Activated CD8-positive, alpha-beta memory T cell treated with anti-CD3 and anti-CD28 coated beads, Interleukin-2, amount 10 ng/mL, durations not matched to agents 7 days and 5 days (primary cell): ENCODE measurements around the gene ATF7IP. TPM values are rescaled to one million over a fixed set of nuclear protein-coding genes. Genes with fewer than 3 reads are reported as not detected.
A peak's percentile ranks its signal among the peaks of the same experiment; 100 is the strongest.
"Not testable (repeated sequence)": the region's sequence is repeated elsewhere in the genome, so short reads cannot be mapped to it uniquely, and the experiment has no call there.

ENCODE experiments used
- ATAC-seq: fragments of 150-1000 bp; cut with Tn5 transposase; one replicate; pipeline ENCODE4 v1.10.0; 2021; ENCODE audit warnings: moderate library complexity
- CTCF ChIA-PET: fragments of 350-600 bp; sonication (Branson Sonifier 250); formaldehyde crosslinking; loops from one replicate; lab custom pipeline; 2021; ENCODE audit warnings: antibody characterized with exemption; lab: Charles Lee
- DNase-seq: peaks from one replicate; pipeline ENCODE4 v3.0.0-alpha.2; 2020
- H3K27ac Mint-ChIP-seq: one replicate; pipeline ENCODE4 v1.8.0; 2021; ENCODE audit warnings: mild to moderate bottlenecking, mixed read lengths
- H3K27me3 Mint-ChIP-seq: one replicate; pipeline ENCODE4 v1.8.0; 2021; ENCODE audit warnings: mixed read lengths
- H3K36me3 Mint-ChIP-seq: one replicate; pipeline ENCODE4 v1.8.0; 2021; ENCODE audit warnings: mild to moderate bottlenecking, mixed read lengths
- H3K4me1 Mint-ChIP-seq: one replicate; pipeline ENCODE4 v1.8.0; 2021; ENCODE audit warnings: mixed read lengths
- H3K4me3 Mint-ChIP-seq: one replicate; pipeline ENCODE4 v1.8.0; 2021; ENCODE audit warnings: mild to moderate bottlenecking, moderate library complexity, mixed read lengths
- H3K9me3 Mint-ChIP-seq: one replicate; pipeline ENCODE4 v1.8.0; 2022; ENCODE audit warnings: low read depth, mixed read lengths
- total RNA-seq, 2 experiments: library from RNA; stranded (reverse); gene quantifications; one replicate each; pipeline ENCODE4 v1.2.3, GENCODE V29; 2021

ATF7IP gene
- total RNA-seq, 2 experiments from 2014 or later, result 115 to 144 TPM

DNA sequence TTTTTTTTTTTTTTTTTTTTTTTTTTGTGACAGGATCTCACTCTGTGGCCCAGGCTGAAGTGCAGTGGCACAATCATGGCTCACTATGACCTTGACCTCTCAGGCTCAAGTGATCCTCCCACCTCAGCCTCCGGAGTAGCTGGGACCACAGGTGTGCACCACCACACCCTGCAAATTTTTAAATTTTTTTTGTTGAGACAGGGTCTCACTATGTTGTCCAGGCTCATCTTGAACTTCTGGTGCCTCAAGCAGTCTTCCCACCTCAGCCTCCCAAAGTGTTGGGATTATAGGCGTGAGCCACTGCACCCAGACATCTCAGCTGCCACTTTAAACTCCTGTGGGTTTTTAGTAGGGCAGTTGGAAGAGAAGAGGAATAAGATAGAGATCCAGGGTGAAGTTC, 39.9 kb downstream of the ATF7IP start:
- not testable (repeated sequence) for H3K9me3 Mint-ChIP-seq, ATAC-seq, H3K4me3 Mint-ChIP-seq, H3K27me3 Mint-ChIP-seq, DNase-seq
- CTCF ChIA-PET, result interaction anchor here (2.1 kb wide), 1 partner anchor 167 kb away, joined by 4 read pairs; no protein-coding TSS in a partner anchor
- Mint-ChIP-seq H3K4me1 (peaks cover 74% of the 10 kb centered on the region), H3K36me3 (peaks cover 54% of the 10 kb centered on the region), H3K27ac (peak overlapping the region; percentile 90)

DNA sequence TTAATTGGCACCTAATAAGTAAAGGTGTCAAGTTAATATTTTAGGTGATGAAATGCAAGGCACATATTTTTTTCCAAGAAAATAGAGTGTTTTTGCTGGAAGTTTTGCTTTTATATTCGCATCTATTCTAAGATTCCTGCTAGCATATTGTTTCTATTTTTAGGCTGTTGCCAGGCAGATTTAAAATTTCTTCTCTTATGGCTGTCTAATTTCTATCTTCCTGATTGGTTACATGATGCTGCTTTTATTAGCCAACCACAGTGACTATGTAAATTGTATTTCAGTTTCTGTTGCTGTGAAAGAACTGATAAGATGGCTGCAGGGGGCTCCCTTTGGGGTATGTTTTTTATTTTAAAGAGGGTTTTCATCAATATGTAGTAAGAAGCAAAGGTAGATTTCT, 42.7 kb downstream of the ATF7IP start:
- peaks cover 47% of the 10 kb centered on the region for H3K36me3 Mint-ChIP-seq
- CTCF ChIA-PET, result interaction anchor here (0.7 to 1.3 kb wide), 2 partner anchors 13 to 35 kb away, joined by 3 read pairs; no protein-coding TSS in a partner anchor

DNA sequence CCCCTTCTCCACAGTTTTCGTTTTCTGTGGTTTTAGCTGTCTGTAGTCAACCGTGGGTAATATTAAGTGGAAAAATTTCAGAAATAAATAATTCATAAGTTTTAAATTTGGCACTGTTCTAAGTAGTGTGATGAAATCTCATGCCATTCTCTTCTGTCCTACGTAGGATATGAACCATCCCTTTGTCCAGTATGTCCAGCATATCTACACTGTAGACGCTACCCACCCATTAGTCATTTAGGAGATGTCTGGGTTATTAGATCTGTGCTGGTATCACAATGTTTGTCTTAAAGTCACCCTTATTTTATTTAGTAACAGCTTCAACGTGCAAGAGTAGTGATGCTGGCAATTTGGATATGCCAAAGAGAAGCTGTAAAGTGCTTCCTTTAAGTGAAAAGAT, 44.7 kb downstream of the ATF7IP start:
- Mint-ChIP-seq H3K4me1 (peaks cover 72% of the 10 kb centered on the region), H3K27me3 (no peaks in the 10 kb centered on the region), H3K4me3 (peak overlapping the region; percentile 45), H3K27ac (peak overlapping the region; percentile 54), H3K9me3 (no peaks in the 10 kb centered on the region), H3K36me3 (peaks cover 51% of the 10 kb centered on the region)
- no peak for DNase-seq
- no peak for ATAC-seq
- CTCF ChIA-PET, result no interaction called here

More for the DNA sequence above, 42.7 kb downstream of the ATF7IP start:
- Mint-ChIP-seq H3K27ac (peak overlapping the region; percentile 67), H3K27me3 (no peaks in the 10 kb centered on the region), H3K9me3 (no peaks in the 10 kb centered on the region), H3K4me3 (peak overlapping the region; percentile 58), H3K4me1 (peaks cover 75% of the 10 kb centered on the region)
- ATAC-seq (peak; percentile 51), DNase-seq (no peak)

DNA sequence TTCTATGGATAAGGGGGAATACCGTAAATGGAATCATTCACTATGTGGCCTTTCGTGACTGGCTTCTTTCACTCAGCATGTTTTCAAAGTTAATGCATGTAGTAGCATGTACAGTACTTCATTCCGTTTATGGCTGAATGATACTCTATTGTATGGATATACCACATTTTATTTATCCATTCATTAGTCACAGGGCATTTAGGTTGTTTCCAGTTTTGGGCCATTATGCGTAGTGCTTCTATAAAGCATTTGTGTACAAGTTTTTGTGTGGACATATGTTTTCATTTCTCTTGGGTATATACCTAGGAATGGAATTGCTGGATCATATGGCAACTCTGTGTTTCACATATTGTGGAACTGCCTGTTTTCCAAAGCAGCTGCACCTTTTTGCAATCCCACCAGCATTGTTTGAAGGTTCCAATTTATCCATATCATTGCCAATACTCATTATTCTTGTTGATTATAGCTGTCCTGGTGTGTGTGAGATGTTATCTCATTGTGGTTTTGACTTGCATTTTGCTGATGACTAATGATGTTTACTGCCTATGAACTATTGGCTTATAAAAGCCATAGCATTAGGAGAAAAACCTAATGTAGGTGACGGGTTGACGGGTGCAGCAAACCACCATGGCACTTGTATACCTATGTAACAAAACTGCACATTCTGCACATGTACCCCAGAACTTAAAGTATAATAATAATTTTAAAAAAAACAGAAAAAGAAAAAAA, 45.5 kb downstream of the ATF7IP start:
- H3K4me1 Mint-ChIP-seq, result peaks cover 68% of the 10 kb centered on the region
- DNase-seq (peak; percentile 80), ATAC-seq (peak; percentile 80)
- CTCF ChIA-PET, result interaction anchor here (0.6 to 2.3 kb wide), 5 partner anchors 9 to 45 kb away, joined by 3 to 8 read pairs (median 6); partner anchors contain the start of gene ATF7IP
- H3K4me3 Mint-ChIP-seq, result peak overlapping the region; percentile 40
- H3K27me3 Mint-ChIP-seq, result no peaks in the 10 kb centered on the region
- peak overlapping the region; percentile 74 for H3K27ac Mint-ChIP-seq
- H3K36me3 Mint-ChIP-seq, result peaks cover 45% of the 10 kb centered on the region
- H3K9me3 Mint-ChIP-seq, result no peaks in the 10 kb centered on the region

DNA sequence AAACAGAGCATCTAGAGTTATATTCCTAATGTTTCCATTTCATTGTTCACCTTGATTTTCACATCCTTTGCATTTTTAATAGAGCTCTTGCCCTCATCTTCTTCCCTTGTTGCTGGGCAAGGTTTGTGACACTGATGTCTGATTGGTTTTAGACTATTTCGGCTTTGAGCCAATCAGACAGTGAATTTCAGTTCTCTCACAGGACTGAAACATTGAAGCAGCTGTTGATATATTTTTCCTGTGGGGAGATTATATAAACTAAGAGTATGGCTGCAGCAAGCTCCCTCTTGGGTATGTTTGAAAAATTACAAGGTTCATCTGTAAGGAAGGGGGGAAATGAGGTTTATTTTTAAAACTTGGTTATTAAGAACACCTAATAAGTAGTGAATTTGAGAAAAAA, 51.2 kb downstream of the ATF7IP start:
- Mint-ChIP-seq H3K36me3 (peaks cover 39% of the 10 kb centered on the region), H3K27me3 (no peaks in the 10 kb centered on the region), H3K4me1 (peaks cover 58% of the 10 kb centered on the region), H3K9me3 (peaks cover 9% of the 10 kb centered on the region), H3K4me3 (peak overlapping the region; percentile 29), H3K27ac (peak overlapping the region; percentile 75)
- peak; percentile 67 for DNase-seq
- CTCF ChIA-PET, result interaction anchor here (0.5 to 2.6 kb wide), 9 partner anchors 10 to 178 kb away, joined by 3 to 17 read pairs (median 4); partner anchors contain the start of gene ATF7IP
- ATAC-seq, result peak; percentile 82

DNA sequence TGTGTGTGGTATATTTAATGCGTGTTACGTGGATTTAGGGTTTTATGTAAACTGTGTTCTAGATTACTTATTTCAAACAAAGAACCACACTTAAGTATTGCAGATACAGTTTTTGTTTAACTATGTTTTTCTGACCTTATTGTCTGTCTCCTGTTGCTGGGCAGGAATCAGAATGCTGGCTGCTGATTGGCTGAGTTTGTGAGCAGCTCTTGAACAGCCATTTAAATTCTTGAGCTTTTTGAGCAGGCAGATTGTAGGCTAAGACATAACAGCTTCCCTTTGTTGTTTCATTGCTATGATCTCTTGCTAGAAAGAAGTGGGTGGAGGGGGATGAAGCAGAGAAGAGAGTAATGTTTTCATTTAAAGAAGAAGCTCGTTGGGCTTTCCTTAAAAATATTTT, 52.2 kb downstream of the ATF7IP start:
- H3K4me1 Mint-ChIP-seq, result peaks cover 57% of the 10 kb centered on the region
- peak; percentile 62 for ATAC-seq

DNA sequence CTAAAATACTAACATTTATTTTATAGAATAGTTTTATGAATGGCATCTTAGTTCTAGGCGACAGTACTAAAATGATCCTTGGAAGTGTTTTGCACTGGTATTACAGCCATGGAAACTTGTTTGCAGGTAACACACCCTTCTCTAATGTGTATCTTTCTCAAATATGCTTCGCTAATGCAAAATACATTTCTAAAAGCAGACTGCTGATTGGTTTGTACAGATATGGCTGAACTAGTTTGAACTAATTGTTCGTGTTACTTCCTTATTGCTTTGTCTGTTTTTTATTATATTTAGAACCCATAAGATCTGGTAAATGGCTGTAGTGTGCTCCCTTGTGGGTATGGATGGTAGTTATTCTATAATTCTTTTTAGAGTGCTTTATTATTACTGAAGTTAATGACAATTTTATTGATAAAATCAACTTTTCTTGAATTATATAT, 53.0 kb downstream of the ATF7IP start:
- H3K4me3 Mint-ChIP-seq, result peak overlapping the region; percentile 32
- H3K9me3 Mint-ChIP-seq, result peaks cover 16% of the 10 kb centered on the region
- H3K27me3 Mint-ChIP-seq, result no peaks in the 10 kb centered on the region
- DNase-seq, result no peak
- peak overlapping the region; percentile 70 for H3K27ac Mint-ChIP-seq
- ATAC-seq, result peak; percentile 56
- peaks cover 56% of the 10 kb centered on the region for H3K4me1 Mint-ChIP-seq
- peaks cover 50% of the 10 kb centered on the region for H3K36me3 Mint-ChIP-seq
- CTCF ChIA-PET, result interaction anchor here (0.8 to 2.6 kb wide), 8 partner anchors 16 to 180 kb away, joined by 3 to 17 read pairs (median 6); no protein-coding TSS in a partner anchor

More for the DNA sequence above, 52.2 kb downstream of the ATF7IP start:
- CTCF ChIA-PET, result interaction anchor here (0.7 to 2.6 kb wide), 12 partner anchors 11 to 179 kb away, joined by 3 to 17 read pairs (median 5); partner anchors contain the start of gene ATF7IP
- Mint-ChIP-seq H3K4me3 (peak overlapping the region; percentile 69), H3K27ac (peak overlapping the region; percentile 93), H3K27me3 (no peaks in the 10 kb centered on the region), H3K36me3 (peaks cover 48% of the 10 kb centered on the region), H3K9me3 (peaks cover 13% of the 10 kb centered on the region)
- peak; percentile 92 for DNase-seq

DNA sequence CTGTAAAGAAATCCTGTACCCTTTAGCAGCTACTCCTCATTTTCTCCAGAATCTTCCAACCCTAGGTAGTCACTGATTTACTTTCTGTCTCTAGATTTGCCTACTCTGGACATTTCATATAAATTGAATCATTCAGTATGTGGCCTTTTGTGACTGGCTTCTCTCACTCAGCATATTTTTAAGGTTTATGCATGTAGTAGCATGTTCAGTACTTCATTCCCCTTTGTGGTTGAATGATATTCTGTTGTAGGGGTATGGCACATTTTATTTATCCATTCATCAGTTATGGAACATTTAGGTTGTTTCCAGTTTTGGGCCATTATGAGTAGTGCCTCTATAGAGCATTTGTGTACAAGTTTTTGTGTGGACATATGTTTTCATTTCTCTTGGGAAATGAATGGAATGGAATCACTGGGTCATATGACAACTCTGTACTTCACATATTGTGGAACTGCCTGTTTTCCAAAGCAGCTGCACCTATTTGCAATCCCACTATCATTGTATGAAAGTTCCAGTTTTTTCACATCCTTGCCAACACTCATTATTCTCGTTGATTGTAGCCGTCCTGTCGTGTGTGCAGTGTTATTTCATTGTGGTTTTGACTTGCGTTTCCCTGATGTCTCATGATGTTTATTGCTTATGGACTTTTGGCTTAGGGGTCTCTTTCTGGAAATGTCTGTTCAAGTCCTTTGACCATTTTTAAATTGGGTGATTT, 57.2 kb downstream of the ATF7IP start:
- H3K36me3 Mint-ChIP-seq, result peaks cover 76% of the 10 kb centered on the region
- H3K27me3 Mint-ChIP-seq, result no peaks in the 10 kb centered on the region
- peaks cover 42% of the 10 kb centered on the region for H3K4me1 Mint-ChIP-seq
- H3K9me3 Mint-ChIP-seq, result peaks cover 28% of the 10 kb centered on the region
- DNase-seq (no peak), ATAC-seq (no peak)
- CTCF ChIA-PET, result interaction anchor here (1.2 to 1.7 kb wide), 3 partner anchors 22 to 185 kb away, joined by 3 to 7 read pairs (median 4); no protein-coding TSS in a partner anchor
- no peak overlapping the region for H3K4me3 Mint-ChIP-seq
- no peak overlapping the region for H3K27ac Mint-ChIP-seq

DNA sequence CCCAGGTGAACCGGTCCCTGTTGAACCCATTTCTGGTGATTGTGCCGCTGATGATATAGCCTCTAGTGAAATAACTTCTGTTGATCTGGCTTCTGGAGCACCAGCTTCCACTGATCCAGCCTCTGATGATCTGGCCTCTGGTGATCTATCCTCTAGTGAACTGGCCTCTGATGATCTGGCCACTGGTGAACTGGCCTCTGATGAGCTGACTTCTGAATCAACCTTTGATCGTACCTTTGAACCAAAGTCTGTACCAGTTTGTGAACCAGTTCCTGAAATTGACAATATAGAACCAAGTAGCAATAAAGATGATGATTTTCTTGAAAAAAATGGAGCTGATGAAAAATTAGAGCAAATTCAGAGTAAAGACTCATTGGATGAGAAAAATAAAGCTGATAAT, 59.1 kb downstream of the ATF7IP start:
- ATAC-seq (no peak), DNase-seq (no peak)
- peaks cover 88% of the 10 kb centered on the region for H3K36me3 Mint-ChIP-seq
- H3K4me1 Mint-ChIP-seq, result peaks cover 48% of the 10 kb centered on the region
- CTCF ChIA-PET, result interaction anchor here (0.8 kb wide), 1 partner anchor 30 kb away, joined by 4 read pairs; no protein-coding TSS in a partner anchor
- peaks cover 28% of the 10 kb centered on the region for H3K9me3 Mint-ChIP-seq
- H3K27me3 Mint-ChIP-seq, result no peaks in the 10 kb centered on the region
- H3K4me3 Mint-ChIP-seq, result no peak overlapping the region
- H3K27ac Mint-ChIP-seq, result no peak overlapping the region

DNA sequence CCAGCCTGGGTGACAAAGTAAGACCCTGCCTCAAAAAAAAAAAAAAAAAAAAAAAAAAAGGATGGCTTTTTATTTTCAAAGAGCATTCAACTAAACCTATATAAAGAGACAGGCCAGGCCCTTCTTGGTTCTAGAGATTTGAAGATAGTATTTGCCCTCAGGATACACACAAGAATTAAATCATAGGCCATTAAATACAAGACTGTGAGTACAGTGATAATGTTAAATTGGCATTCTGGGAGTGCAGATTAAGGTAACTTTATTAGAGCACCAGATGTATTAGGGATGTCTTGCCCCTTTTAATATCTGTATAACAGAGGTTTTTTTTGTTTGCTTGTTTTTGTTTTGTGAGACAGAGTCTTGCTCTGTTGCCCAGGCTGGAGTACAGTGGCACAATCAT, 61.3 kb downstream of the ATF7IP start:
- Mint-ChIP-seq H3K9me3 (peaks cover 25% of the 10 kb centered on the region), H3K4me3 (no peak overlapping the region), H3K4me1 (peaks cover 45% of the 10 kb centered on the region), H3K27ac (no peak overlapping the region), H3K27me3 (no peaks in the 10 kb centered on the region), H3K36me3 (peaks cover 85% of the 10 kb centered on the region)
- no peak for DNase-seq
- CTCF ChIA-PET, result no interaction called here
- no peak for ATAC-seq

DNA sequence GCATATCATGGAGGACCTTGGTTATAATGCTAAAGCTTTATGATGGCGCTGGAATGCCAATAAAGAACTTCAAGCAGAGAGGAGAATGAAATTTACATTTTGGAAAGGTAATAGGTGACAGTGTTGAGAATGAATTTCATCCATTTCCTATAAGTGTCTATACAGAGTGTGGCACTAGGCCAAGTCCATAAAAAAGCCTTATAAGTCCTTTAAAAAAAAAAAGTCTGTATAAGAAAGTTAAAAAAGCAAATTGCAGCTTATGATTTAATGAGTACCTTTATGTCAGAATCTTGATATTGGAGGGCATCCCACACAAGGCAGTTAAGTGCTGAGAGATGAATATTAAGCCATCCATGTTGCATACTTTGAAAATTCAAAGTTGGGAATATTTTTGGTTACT, 62.4 kb downstream of the ATF7IP start:
- no peaks in the 10 kb centered on the region for H3K27me3 Mint-ChIP-seq
- CTCF ChIA-PET, result no interaction called here
- peaks cover 22% of the 10 kb centered on the region for H3K9me3 Mint-ChIP-seq
- no peak overlapping the region for H3K4me3 Mint-ChIP-seq
- H3K36me3 Mint-ChIP-seq, result peaks cover 80% of the 10 kb centered on the region
- ATAC-seq (no peak), DNase-seq (no peak)
- peaks cover 43% of the 10 kb centered on the region for H3K4me1 Mint-ChIP-seq
- no peak overlapping the region for H3K27ac Mint-ChIP-seq

DNA sequence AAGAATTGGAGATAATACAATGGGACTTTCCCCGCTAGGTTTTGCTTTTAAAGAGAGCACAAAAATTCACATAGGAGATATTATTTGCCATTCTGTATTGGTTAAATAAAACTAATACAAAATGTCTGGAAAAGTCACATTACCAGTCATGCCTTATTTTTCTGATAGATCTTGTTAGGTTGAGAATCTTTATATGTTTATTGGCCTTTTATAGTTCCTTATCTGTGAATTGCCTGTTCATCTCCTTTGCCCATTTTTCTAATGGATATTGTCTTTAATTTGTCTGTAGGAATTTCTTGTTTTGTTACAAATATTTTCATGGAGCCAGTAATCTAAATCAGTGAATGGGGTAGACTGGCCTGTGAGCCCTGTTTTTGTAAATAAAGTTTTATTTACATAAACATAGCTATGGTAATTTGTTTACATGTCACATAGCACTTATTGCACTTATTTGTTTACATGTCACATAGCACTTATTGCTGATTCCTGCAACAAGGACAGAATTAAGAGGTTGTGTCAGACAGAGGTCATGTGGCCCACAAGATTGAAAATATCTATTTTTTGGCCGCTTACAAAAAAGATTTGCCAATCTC, 65.0 kb downstream of the ATF7IP start:
- Mint-ChIP-seq H3K4me1 (peaks cover 40% of the 10 kb centered on the region), H3K27me3 (no peaks in the 10 kb centered on the region), H3K27ac (no peak overlapping the region), H3K36me3 (peaks cover 71% of the 10 kb centered on the region), H3K9me3 (peaks cover 8% of the 10 kb centered on the region), H3K4me3 (no peak overlapping the region)
- ATAC-seq (no peak), DNase-seq (no peak)
- CTCF ChIA-PET, result no interaction called here

DNA sequence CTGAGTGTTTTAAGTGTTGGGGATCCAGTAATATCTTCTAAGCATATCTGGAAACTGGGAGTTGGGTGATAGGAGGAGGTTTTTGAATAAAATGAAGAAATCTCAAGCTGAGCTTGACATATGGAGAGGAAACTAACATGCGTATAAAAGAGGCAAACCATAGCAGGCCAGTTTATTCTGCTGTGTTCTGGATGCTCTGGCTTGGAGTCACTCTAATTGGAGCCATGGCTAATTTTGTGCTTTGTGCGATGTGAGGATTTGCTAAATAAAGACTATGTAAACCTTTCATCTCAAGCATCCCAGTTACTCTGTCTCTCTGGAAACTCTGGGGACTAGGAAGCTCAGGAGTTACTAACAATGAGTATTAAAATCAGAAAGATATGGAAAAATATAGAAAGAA, 66.5 kb downstream of the ATF7IP start:
- no peak for ATAC-seq
- DNase-seq, result no peak
- H3K36me3 Mint-ChIP-seq, result peaks cover 73% of the 10 kb centered on the region
- CTCF ChIA-PET, result interaction anchor here (1.0 to 3.4 kb wide), 2 partner anchors 22 to 194 kb away, joined by 4 to 18 read pairs; no protein-coding TSS in a partner anchor
- no peaks in the 10 kb centered on the region for H3K27me3 Mint-ChIP-seq
- H3K4me3 Mint-ChIP-seq, result no peak overlapping the region
- H3K27ac Mint-ChIP-seq, result no peak overlapping the region
- H3K4me1 Mint-ChIP-seq, result peaks cover 38% of the 10 kb centered on the region
- H3K9me3 Mint-ChIP-seq, result peaks cover 8% of the 10 kb centered on the region
